Fibroblast of peridontal ligament (primary cell): ENCODE results near the gene GSTA3.
A peak's percentile ranks its signal among the peaks of the same experiment; 100 is the strongest.
"Not testable (repeated sequence)": the region's sequence is repeated elsewhere in the genome, so short reads cannot be mapped to it uniquely, and the experiment has no call there.

Source experiments
- DNase-seq: peaks from one replicate; pipeline ENCODE4 v3.0.0-alpha.2; 2010; ENCODE audit errors: extremely low read depth

Gene GSTA3

DNA sequence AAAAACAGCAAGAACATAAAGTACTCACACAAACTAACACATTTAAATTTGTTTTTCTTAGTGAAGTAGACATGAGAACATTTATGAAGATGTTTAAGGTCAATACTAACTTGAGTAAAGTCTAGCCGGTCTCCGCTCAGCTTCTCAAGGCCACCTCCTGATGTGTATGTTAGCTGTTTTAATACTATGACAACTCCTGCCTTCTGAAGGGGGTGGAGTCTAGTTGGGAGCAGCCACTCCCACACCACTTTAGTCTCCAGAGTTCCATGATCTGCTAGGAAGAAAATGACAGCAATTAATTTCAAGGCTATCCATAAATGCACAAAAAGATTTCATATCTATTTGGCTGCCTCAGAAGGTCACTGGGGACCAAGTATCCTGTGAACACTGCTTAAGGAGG is at the start of gene GSTA3:
Gene GSTA3 (minus strand): TSS at position 168 of the 400 bp plus-strand sequence. CDS start 3,864 bp downstream, outside the sequence.
- no peak for DNase-seq

DNA sequence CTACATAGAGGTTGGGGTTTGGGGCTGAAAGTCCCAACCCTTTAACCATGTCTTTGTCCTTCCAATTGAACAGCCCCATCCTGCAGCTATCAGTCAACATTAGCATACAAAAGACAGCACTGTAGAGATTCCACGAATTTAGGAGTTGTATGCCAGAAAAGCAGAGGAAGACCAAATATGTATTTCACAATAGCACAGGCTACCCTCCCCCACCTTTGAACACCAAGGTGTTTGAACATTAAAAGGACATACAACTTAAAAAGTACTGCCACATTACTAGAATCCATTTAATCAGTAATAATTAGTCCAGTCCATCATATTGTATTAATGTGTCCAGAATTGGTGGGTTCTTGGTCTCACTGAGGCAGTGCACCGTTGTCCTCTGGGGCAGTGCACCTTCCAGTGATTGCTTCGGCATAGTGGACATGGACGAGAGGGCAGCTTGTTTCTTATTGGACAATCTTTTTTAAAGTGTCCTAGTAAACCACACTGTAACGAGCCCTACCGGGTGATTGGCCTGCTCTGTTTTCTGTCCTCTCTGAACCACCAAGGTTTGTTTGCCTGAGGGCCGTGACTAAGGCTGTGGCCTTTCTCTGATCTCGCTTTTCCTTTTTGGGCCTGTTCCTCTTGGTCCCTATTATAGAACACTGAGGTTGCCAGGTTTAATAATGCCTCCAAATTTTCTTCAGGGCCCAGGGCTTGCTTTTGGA is 49.2 kb upstream of the GSTA3 start:
- no peak for DNase-seq

DNA sequence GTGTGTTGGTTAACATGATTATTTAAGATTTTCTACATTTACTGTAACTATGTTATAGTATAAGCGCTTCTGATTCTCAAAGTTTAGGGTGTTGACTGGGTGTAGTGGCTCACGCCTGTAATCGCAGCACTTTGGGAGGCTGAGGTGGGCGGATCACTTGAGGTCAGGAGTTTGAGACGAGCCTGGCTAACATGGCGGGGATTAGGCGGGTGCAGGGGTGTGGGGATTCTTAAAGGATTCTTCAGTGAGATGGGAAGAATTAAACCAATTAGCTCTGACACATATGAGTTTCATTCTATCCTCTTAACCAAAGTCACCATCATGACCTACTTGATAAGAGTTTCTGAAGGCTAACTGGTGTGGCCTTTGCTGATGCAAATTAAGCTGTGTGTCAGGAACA is 46.4 kb upstream of the GSTA3 start:
- no peak for DNase-seq

DNA sequence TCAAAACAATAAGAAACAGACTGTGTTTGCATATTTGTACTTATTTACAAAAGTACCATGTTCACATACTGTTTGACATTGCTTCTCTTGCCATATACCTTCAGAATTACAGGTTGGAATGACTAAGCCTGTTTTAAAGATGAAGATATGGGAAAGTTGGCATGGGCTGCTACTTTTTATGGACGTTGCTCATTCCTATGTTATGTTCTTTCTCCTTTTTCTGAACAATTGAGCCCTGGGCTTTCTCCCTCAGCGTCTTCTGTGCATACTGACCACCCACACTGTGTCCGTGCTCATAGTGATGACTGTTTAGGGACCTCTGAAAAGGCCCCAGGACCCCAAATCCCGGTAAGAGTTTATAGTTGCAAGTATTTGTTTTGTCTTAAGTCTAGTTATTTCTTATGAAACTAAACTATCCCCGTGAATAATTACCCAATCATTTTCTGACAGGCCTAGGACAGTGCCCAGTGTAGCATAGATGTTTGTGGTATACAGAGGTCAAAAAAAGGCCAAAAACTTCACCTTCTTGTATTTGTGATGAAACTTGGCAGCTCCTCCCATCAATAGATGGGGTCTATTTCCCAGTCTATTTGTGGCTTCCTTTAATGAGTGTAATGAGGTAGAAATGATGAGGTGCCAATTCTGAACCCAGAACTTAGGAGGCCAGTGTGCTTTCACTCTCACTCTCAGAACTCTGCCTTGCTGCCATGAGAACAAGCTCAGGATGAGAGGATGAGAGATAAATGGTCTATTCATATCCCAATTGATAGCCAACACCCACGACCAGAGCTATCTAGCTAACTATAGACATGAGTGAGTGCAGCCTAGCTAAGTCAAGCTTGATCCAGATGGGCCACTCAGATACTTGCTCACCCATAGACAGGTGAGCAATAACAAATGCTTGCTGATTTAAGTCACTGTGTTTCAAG is 44.7 kb upstream of the GSTA3 start:
- DNase-seq, result no peak

DNA sequence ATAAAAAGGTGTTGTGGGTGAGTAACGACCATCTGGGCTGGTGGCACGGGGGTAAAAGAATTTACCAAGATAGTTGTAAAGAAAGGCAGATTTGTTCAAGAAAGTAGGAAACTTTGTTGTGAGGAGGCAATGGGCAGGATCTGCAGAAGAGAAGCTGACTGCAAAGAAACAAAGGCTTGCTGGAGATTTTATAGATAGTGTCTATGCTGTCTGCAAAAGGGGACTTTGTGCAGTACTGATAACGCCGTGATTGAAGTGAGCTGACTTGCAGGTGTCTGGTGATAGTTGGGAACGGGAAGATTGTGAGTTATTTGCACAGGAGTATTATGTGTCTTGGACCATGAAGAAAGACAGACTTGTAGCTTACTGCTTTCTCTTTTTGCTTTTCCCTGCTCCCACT is 36.8 kb upstream of the GSTA3 start:
- DNase-seq, result no peak

DNA sequence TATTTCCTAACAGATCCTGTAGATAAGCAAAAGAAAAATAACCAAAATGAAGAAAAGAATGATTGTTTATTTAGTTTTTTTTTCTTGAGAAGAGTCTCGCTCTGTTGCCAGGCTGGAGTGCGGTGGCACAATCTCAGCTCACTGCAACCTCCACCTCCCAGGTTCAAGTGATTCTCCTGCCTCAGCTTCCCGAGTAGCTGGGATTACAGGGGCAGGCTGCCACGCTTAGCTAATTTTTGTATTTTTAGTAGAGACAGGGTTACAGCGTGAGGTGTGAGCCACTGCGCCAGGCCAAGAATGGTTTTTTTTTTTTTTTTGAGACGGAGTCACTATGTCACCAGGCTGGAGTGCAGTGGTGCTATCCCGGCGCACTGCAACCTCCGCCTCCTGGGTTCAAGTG is 33.3 kb upstream of the GSTA3 start:
- DNase-seq, result not testable (repeated sequence)

DNA sequence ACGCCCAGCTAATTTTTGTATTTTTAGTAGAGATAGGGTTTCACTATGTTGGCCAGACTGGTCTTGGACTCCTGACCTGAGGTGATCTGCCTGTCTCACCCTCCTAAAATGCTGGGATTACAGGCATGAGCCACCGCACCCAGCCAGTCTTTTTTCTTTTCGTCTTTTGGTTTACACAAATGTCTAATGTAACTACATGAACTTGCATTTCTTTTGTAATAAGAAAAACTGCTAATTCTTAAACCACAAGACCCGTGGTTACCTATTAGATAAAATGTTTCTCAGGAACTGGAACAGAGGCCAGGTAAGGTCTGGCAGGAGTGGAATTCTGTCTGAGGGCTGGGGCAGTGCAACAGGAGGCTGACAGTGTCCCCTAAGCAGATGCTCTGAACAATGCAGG is 32.7 kb upstream of the GSTA3 start:
- DNase-seq, result no peak

DNA sequence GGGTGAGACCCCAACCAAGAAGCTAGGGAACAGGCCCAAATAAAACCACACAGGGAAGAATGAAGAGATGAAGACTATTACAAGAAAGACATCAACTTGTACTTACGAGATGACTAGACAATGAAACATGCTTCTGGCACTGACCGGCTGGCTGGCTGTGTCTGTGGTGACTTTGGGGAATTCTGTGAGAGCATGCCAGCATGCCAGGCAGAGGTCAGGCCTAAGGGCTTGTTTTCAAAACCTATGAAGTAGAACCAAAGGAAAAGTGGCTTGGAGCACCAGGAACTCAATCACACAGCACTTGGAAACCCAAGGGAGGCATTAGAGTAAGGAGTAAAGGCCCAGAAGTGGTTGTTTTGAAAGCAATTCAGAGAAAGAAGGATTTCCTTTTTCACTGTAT is 28.4 kb upstream of the GSTA3 start:
- DNase-seq, result peak; percentile 39

DNA sequence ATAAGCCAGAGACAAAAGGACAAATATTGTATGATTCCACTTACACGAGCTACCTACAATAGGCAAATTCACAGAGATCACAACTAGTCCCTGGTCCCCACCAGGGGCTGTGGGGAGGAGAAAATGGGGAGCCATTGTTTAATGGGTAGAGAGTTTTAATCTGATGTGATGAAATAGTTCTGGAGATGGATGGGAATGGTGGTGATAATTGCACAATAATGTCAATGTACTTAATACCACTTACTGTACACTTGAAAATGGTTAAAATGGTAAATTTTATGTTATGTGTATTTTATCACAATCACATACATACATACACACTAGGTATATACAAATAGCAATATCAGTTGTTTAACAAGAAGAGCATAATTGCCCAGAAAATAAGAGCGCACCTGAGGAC is 24.3 kb upstream of the GSTA3 start:
- no peak for DNase-seq

DNA sequence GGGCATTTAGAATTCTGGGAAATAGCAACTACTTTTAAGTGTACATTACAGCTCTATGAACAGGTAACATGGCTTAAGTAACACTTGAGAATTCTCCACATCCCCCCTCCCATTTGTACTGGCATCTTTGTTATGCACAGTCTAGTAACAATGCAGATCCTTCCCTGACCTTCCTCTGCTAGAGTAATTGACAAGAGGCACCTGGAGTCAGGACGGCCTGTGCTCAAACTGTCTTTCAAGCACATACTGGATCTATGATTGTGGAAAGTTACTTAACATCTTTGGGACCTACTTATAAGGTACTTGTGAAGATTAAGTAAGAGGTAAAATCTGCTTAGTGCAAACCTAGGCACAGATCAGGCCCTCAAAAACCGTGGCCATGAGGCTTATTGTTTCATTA is 21.9 kb upstream of the GSTA3 start:
- DNase-seq, result no peak

DNA sequence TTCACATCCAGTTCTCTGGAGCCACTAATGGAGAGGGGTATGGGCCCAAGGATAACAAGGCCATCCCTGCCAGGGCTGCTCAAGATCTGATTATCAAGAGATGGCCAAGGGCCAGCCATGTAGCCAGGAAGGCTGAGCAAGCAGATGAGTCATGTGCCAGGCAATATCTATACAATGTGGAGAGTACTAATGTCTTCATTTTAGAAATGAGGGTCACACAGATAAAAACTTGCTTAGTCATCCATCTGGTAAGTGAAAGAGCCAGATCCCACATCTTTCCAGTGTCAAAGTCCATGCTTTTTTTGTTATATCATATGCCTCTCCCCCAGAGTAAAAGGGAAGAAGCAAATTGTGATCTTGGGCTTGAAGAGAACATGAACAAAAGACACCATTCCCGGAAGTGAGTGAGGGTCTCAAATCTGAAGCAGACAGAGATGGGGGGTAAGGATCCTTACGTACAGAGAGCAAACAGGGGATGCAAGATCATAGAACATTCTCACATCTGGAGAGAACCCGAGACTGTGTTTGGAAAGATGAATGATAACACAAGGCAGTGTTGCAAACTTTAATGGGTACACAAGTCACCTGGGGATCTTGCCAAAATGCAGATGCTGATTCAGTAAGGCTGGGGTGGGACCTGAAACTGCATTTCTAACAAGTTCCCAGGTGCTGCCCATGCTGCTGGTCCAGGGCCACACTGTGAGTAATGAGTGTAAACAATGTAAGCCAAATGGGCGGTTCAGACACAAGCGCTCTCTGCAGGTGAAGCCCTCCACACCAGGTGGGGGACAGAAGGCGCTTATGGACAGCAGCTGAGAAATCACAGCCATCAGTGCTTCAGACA is 20.0 kb upstream of the GSTA3 start:
- peak; percentile 92 for DNase-seq

DNA sequence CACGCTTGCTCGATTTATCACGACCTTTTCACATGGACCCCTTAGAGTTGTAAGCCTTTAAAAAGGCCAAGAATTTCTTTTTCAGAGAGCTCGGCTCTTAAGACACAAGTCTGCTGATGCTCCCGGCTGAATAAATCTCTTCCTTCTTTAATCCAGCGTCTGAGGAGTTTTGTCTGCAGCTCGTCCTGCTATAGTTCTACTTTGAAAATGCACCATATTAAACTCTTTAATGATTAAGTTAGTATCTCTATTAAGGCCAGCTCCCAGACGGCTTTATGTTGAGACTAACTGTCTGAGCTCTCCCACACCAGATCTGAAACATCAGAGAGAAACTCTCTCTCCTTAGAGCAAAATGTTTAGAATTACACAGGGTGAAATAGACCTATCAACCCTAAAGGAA is 18.0 kb upstream of the GSTA3 start:
- DNase-seq, result no peak

DNA sequence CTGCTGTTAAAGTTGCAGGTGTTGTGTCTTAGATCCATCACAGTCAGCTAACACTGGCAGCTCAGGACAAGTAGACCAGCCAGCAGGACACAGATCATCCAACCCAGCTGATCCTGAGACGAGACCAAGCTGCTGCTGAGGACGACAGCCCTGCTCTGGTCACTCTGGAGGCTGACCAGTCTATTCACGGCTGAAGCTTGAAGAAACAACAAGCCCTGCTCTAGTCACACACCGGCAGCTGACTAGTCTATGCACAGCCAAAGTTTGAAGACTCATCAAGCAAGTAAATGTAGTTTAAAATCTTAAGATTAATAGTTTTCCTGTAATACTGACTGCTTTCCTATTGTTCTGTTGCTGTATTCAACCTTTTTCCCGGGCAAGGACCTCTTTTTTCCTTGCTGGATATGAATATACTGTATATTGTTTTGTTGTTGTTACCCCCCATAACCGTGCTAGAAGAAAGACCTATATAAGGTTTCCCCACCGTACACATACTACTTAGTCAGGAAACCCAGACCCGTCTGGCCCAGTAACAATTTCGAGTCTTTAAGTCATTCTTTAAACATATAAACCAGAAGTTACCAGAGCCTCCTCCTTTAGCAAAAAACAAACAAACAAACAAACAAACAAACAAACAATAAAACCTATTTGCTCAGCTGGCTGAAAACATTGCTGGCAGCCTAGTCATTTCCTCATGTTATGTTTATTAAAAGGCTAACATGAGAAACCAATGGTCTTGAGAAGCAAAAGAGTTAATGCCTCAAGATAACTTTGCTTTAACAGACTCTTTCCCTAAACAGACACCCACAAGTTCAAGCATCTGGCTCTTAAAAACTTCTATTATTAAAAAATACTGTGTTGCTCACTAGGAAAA is 16.7 kb upstream of the GSTA3 start:
- no peak for DNase-seq

DNA sequence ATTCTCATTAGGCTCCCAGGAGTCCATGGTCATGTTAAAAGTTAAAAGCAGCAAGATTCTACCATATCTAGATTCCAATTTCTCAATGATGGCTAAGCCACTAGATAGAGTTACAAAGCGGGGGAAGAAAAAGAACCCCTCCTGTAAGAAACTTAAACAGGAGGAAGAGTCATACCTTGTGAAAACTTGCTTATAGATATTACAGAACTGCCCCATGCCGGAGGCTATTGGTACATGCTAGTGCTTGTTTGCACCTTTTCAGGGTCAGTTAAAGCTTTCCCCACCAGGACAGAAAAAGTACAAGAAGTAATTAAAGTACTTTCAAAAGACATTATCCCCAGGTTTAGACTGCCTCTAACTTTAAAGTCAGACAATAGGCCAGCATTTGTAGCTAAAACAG is 15.5 kb upstream of the GSTA3 start:
- no peak for DNase-seq

DNA sequence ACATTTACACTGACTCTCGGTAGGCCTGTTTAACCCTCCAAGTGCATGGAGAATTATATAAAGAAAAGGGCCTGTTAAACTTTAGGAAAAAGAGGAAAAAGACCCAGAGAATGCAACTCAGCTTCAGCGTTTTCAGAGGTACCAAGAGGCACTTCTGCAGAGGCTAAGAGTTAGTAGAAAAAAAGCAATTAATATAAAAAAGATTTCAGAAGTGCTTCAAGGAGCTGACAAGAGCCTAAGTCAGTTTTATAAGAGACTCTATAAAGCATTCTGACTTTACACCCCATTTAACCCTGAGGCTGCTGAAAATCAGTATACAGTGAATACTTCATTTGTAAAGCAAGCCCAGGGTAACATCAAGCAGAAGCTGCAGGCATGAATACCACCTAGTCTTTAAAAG is 14.2 kb upstream of the GSTA3 start:
- not testable (repeated sequence) for DNase-seq

DNA sequence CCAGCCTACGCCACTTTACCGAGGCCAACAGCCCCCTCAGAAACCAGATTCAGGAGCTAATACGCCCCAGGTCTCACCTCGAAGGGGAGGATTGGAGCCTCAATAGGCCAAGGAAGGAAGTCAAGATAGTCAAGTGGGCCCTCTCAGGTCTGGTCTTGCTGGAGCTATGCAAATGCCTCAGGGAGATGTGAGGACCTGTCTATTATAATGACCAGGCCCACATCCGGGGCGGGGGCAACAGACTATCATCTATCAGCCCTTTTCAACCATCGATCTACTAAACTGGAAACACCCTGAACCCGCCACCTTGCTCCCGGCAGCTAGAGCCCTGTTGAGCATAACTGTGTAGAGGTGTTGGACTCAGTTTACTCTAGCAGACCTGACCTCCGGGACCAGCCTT is 12.7 kb upstream of the GSTA3 start:
- no peak for DNase-seq

DNA sequence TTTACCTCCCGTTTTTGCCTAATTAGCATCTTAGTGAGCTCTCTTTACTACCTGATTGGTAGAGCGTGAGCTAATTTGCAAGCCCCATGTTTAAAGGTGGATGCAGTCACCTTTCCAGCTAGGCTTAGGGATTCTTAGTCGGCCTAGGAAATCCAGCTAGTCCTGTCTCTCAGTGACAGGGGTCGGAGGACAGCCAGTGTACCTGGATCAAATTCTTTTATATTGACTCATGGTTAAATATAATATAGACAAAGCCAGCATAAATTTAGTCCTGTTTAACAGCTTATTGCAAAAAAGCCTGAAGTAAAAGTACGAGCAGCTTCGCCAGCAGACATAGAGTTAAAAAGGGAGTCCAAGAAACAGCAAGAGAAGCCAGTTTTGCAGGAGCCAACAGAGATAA is 12.2 kb upstream of the GSTA3 start:
- no peak for DNase-seq

DNA sequence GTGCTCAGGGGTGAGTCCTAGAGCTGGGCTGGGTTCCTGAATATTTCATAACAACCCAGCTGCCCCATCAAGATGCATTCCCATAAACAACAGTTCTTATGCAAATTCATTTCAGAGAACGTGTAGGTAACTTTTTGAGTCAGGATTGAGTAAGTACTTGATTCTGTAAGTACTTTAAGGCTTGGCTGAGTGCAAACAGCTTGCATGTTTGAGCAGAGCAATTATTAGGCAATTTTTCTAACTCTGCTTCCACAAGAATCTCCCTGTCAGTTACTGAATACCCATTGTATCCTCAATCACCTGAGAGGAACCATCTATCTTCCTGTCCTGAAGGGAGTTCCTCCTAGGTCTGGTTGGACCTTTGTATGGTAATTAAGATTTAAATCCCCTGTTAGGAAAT is 10.0 kb upstream of the GSTA3 start:
- DNase-seq, result peak; percentile 14

DNA sequence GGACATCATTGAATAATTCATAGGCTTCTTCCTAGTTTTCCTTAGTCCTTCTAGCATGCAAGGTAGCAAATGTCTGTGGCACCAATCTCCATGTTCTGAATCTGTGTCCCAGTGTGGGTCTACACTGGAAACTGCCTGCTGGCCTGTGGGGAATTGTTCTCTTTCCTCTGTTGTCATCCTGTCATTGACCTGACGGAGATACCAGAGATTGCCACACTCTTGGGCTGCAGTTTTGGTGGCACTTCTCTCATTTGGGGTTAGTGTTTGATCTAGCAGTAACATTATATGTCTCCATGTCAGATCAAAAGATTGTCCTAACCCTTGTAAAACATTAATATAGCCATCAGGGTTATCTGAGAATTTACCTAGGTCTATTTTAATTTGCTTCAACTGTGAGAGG is 9.3 kb upstream of the GSTA3 start:
- DNase-seq, result not testable (repeated sequence)

DNA sequence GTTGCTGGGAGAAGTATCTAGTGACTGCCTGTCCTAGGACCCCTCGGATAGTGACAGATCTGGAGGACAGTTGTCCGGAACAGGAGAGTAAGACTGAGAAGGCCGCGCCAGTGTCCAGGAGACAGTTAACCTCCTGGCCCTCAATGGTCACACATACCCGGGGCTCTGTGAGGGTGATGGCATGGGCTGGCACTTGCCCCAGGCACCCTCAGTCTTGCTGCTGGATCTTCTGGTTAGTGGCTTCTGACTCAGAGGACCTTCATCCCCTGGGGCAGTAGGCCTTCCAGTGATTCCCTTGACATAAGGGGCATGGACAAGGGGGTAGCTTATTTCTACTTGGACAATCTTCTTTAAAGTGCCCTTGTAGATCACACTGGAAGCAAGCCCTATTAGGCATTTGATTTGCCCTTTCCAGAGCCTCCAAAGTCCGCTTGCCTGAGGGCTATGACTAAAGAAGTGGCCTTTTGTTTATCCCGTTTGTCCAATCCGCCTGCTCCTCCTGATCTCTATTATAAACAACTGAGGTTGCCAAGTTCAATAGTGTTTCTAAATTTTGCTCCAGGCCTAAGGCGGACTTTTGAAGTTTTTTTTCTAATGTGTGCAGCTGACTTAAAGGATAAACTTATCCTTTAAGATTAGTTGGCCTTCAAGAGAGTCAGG is 8.7 kb upstream of the GSTA3 start:
- peak; percentile 89 for DNase-seq

DNA sequence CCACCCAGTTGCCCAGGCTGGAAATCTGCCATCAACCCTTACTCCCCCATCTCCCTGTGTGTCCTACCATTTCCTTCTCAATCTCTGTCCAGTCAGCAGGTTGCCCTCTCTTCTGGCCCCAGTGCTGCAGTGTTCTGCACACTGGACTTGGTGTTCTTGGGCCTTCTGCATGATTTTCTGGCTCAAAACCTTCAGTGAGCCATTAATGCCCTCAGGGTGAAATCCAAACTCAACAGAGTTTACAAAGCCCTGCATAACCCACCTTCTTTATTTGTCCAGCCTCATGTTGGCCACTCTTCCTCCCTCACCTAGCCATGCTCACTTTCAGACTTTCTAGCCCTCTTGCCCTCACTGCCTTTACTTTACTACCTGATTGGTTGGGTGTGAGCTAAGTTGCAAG is 5.0 kb upstream of the GSTA3 start:
- DNase-seq, result no peak
